Measurements from ENCODE around the gene FRZB.
"Not testable (repeated sequence)": the region's sequence is repeated elsewhere in the genome, so short reads cannot be mapped to it uniquely, and the experiment has no call there.

Gene FRZB

GRCh38 chr2:182890305-182890704, 23.9 kb upstream of the FRZB start:
- no peak for DNase-seq (ENCODE audit: low read depth in 2 of 2)

GRCh38 chr2:182887753-182888415, 21.4 kb upstream of the FRZB start:
- DNase-seq (ENCODE audit: low read depth in 2 of 2) = no peak

- DNase-seq (ENCODE audit: low read depth in 2 of 2) = no peak
Measured at GRCh38 chr2:182887093-182887492, 20.7 kb upstream of the FRZB start.

DNA sequence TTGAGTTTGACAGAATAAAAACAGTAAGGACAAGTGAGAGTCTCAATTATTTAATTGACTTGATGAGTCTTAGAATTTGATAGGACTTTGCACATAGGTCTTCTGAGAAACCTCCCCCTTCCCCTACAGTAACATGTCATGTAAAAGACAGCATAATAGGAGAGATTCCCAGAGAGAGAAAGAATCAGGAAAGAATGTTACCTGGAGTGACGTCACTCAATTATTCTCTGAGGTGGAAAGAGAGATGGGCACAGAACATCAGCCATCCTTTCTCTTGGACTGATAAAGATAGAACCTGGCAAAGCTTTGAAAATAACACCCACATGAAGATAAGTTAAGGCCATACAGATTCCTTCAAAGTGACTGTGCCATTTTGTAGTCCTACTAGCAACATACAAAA, 19.3 kb upstream of the FRZB start:
- no peak for DNase-seq (ENCODE audit: low read depth in 2 of 2)

- DNase-seq (ENCODE audit: low read depth in 2 of 2) = no peak
Measured at GRCh38 chr2:182883451-182883850, 17.0 kb upstream of the FRZB start.

DNA sequence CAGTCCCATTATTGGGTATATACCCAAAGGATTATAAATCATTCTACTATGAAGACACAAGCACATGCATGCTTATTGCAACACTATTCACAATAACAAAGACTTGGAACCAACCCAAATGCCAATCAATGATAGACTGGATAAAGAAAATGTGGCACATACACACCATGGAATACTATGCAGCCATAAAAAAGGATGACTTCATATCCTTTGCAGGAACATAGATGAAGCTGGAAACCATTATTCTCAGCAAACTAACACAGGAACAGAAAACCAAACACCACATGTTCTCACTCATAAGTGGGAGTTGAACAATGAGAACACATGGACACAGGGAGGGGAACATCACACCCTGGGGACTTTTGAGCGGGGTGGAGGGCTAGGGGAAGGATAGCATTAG, 13.7 kb upstream of the FRZB start:
- not testable (repeated sequence) for DNase-seq (ENCODE audit: low read depth in 2 of 2)

GRCh38 chr2:182876653-182877052, 10.2 kb upstream of the FRZB start:
- not testable (repeated sequence) for DNase-seq (ENCODE audit: low read depth in 2 of 2)

DNA sequence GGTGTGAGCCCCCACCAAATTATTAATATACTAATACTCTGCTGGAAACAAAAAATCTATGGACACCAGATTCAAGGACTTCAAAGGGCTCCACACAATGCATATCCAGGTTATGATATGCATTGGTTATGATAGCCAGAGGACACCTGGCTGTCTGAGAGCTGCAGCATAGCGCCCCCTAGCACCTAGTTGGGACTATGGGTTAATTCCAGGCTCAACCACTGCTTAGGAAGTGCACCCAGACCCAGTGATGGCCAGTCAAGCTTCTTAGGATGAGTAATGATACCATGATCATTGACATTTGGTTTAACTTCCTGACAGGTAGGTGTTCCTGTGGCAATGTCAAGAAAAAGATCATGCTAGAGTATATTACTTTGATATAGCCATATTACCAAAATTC, 3.8 kb upstream of the FRZB start:
- DNase-seq (ENCODE audit: low read depth in 2 of 2) = no peak

DNA sequence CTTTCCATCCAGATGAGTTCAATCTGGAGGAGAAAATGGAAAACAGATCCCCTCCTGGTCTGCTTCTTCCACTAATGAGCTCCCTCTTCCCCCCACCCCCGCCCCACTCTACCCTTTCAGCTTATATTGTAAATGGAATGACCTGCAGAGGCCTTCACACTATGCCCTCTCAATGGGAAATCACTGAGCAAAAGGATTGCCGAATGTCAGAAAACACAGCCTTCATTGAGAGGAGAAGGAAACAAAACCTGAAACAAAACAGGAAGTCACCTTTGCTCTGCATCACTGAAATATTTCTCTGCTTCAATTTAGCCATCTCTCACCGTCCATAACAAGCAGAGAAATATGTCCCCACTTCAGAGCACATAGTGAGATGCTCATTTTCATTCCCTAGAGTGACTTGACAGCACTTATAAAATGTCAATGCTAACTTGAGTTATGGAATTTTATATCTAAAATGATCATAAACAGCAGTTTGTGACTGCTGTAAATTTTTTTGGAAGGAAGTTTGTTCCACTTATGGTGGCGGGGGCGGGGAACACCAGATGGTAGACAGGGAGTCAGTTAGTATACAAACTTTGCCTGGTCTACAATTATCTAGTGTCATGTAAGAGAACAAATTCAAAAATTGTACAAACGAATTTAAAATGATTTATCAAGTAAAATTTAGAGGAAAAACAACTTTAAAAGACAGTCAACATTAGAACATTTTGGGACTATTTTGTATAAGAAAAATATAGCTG, 1.8 kb upstream of the FRZB start:
- no peak for DNase-seq (ENCODE audit: low read depth in 2 of 2)

DNA sequence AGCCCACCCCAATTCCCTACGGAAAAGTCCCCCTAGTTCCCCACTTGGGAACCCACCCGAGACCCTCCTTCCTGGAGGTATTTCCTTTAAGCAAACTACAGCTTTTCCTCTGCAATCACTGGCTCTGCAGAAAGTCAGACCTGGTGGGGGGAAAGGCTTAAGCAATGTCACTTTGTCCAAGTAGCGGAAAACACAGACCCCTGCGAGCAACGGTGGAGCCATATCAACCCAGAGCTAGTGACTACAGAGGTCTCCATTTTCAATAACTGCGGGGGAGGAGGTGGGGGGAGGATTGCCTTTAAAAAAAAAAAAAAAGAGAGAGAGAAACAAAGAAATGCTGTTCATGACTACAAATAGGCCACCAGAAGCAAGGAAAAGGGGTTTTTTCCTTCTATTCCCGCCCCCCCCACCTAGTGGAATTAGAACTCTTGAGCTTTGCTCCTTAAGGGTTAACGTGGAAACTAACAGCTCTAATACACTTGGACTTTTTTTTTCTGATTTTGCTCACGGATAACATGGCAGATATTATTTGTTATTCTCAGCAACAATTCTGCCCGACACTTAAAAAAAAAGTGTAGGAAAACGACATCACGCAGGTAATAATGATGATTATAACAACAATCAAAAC, 1.1 kb upstream of the FRZB start:
- no peak for DNase-seq (ENCODE audit: low read depth in 2 of 2)

- DNase-seq (ENCODE audit: low read depth in 2 of 2) = no peak
Measured at GRCh38 chr2:182866095-182866460, 359 bp downstream of the FRZB start.

- no peak for DNase-seq (ENCODE audit: low read depth in 2 of 2)
Measured at GRCh38 chr2:182864949-182865570, 1.4 kb downstream of the FRZB start.

DNA sequence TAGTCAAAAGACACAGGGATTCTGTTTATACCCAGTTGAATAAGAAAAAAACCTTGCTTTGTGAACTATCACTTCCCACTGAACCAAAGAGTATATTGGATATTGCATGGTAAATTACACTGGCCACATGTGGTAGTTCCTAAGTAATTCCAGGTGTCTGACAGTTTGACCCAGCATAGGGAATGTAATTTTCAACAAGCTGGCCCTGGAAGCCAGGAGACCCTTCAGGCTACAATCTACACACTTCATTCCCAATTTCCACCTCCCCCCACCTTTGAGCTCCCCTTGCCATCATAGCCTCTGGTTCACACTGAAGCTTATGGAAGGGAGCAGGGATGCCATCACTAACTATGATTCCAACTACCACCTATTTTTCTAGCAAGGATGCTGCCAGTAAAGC, 2.8 kb downstream of the FRZB start:
- no peak for DNase-seq (ENCODE audit: low read depth in 2 of 2)

DNA sequence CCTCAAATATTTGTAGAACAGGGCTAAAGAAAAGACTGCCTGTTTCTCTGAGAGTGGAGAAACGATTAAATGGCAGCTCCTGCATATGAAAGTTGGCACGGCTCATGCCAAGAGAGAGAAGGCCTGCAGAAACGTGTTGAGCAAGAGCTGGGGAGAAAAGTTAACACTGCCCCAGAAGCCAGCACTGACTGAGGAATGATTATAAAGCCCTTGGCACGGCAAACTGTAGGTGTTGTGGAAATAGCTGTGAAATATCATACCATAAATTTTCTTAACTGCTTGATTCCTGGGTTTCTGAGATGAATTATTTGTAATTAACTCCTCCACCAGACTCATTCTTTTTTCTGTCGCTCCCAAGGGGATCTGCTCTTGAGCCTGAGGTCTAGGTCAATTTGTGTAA, 4.3 kb downstream of the FRZB start:
- no peak for DNase-seq (ENCODE audit: low read depth in 2 of 2)

- no peak for DNase-seq (ENCODE audit: low read depth in 2 of 2)
Measured at GRCh38 chr2:182860858-182861257, 5.6 kb downstream of the FRZB start.

- no peak for DNase-seq (ENCODE audit: low read depth in 2 of 2)
Measured at GRCh38 chr2:182858671-182859070, 7.8 kb downstream of the FRZB start.

- DNase-seq (ENCODE audit: low read depth in 2 of 2) = no peak
Measured at GRCh38 chr2:182855376-182855775, 11.1 kb downstream of the FRZB start.

DNA sequence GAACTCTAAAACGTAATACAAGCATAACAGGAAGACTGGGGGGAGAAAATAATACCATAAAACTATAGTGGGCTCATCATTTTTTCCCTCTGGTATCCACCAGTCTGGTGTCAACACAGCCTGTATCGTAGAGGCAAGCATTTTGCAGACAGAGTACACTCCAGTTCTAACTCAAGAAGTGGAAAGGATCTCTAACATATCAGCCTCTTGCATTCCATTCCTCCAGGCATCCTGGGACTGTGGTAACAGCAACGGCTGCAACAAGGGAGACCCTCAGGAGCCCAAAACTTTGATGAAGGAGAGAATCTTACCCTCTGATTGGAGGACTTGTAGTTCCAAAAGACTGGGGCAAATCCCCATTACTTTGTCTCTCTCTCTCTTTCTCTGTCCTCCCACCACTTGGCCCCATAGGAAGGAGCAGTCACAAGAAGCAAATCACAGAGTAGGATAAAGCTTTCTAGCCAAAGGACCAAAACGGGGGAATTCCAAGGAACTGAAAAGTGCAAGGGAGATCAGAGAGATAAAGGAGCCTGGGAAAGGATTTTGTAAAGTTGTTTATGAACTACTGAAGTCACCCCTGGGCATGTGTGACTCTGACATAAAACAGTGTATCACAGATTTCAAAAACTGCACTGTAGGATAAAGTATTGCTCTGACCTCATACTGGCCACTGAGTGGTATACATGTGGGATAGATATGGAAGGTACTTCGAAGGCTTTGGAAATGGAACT, 11.9 kb downstream of the FRZB start:
- no peak for DNase-seq (ENCODE audit: low read depth in 2 of 2)

DNA sequence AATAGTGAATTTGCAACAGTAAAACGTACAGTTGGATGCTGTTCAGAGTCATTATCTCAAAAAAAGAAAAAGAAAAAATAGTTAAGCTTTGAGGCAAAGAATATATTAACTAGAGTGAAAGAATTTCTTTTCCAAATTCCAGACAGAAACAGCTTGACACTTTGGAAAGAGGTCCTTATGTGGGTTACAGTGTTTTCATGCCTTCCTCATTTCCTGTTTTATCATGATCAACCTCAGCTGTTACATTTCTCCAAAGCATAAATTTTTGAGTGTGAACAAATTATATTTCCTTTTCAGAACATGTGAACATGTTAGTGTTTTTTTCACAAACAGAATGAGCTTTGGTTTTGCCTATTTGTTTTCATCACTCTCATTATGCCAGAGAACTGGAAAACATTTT, 13.6 kb downstream of the FRZB start:
- DNase-seq (ENCODE audit: low read depth in 2 of 2) = no peak

- no peak for DNase-seq (ENCODE audit: low read depth in 2 of 2)
Measured at GRCh38 chr2:182852090-182852489, 14.3 kb downstream of the FRZB start.

- DNase-seq (ENCODE audit: low read depth in 2 of 2) = no peak
Measured at GRCh38 chr2:182845794-182846417, 20.5 kb downstream of the FRZB start.

GRCh38 chr2:182836451-182836850, 30.0 kb downstream of the FRZB start:
- no peak for DNase-seq (ENCODE audit: low read depth in 2 of 2)
